Esophagus muscularis mucosa (tissue), 4 donors: Measurements from ENCODE around the gene PCED1B.

ENCODE experiments used
- EP300 ChIP-seq: sonication (generic); formaldehyde crosslinking; IDR thresholded peaks from one replicate; pipeline ENCODE4 v1.6.1; 2017; ENCODE audit warnings: antibody characterized with exemption
- POLR2A ChIP-seq: fragments of 450-650 bp; IDR thresholded peaks from one replicate; pipeline ENCODE4 v1.6.1; 2017; ENCODE audit warnings: antibody characterized with exemption, moderate library complexity, mild to moderate bottlenecking, low read depth
- POLR2AphosphoS5 ChIP-seq, 2 donors: sonication (generic); formaldehyde crosslinking; IDR thresholded peaks; one replicate each; pipeline ENCODE4 v1.6.1; 2017; ENCODE audit warnings: antibody characterized with exemption in 2 of 2
- TF ChIP-seq, protein P1 (sequence below), 3 experiments: fragments of 200-600 bp in 2 of 3; fragments of 450-650 bp in 1 of 3; sonication (generic) in 2 of 3; IDR thresholded peaks; one replicate each; pipeline ENCODE4 v1.5.1; 2017 to 2019; ENCODE audit warnings: antibody characterized with exemption in 3 of 3, mild to moderate bottlenecking in 2 of 3, moderate library complexity in 1 of 3

GRCh38 chr12:47052274-47052673, 27.1 kb upstream of the PCED1B start:
- TF ChIP-seq, protein P1, sequence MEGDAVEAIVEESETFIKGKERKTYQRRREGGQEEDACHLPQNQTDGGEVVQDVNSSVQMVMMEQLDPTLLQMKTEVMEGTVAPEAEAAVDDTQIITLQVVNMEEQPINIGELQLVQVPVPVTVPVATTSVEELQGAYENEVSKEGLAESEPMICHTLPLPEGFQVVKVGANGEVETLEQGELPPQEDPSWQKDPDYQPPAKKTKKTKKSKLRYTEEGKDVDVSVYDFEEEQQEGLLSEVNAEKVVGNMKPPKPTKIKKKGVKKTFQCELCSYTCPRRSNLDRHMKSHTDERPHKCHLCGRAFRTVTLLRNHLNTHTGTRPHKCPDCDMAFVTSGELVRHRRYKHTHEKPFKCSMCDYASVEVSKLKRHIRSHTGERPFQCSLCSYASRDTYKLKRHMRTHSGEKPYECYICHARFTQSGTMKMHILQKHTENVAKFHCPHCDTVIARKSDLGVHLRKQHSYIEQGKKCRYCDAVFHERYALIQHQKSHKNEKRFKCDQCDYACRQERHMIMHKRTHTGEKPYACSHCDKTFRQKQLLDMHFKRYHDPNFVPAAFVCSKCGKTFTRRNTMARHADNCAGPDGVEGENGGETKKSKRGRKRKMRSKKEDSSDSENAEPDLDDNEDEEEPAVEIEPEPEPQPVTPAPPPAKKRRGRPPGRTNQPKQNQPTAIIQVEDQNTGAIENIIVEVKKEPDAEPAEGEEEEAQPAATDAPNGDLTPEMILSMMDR (IDR thresholded peaks at IDR 0.05), result no peak
- no peak for TF ChIP-seq POLR2A
- TF ChIP-seq EP300, result no peak
- TF ChIP-seq POLR2AphosphoS5 (IDR thresholded peaks at IDR 0.05), result no peak
